Globus pallidus (tissue), 1 donor: Measurements from ENCODE around the gene SMIM36.
"Not testable (repeated sequence)": the region's sequence is repeated elsewhere in the genome, so short reads cannot be mapped to it uniquely, and the experiment has no call there.

Experiments used
- DNase-seq: peaks from one replicate; pipeline ENCODE4 v3.0.0-alpha.2; 2015; ENCODE audit warnings: low spot score

The SMIM36 gene

DNA sequence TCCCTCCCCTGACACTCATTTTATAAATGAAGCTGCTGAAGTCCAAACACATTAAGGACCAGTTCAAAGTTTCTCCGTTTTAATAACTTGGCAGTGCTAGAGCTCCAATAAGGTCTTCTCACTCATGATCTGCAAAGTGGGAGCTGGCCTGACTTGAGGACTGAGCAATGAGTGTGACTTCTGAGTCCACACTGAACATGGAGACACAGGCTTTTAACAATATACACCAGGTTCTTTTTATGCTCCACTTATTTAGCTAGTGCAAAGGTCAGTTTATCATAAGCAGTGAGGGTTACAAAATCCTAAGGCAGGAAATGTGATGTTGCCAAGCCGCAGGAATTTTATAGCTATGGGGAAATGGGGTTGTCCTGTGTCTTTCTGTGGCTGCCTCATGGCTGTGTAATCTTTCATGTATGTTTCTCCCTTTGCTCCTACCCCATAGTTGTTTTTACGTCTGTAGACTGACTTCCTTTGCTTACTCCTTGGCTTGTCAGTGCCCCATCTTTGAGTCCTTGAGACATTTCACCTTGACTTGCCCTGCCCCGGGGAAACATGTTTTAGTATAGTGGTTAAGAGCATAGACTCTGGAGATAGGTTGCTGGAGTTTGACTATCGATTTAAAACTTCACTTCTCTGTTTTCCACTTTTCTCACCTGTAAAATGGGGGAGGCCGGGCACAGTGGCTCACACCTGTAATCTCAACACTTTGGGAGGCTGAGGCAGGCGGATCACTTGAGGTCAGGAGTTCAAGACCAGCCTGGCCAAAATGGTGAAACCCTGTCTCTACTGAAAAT, 77.4 kb downstream of the SMIM36 start:
- DNase-seq, result no peak

- DNase-seq, result no peak
These were observed 78.1 kb downstream of the SMIM36 start for GRCh38 chr17:55433029-55433628.

DNA sequence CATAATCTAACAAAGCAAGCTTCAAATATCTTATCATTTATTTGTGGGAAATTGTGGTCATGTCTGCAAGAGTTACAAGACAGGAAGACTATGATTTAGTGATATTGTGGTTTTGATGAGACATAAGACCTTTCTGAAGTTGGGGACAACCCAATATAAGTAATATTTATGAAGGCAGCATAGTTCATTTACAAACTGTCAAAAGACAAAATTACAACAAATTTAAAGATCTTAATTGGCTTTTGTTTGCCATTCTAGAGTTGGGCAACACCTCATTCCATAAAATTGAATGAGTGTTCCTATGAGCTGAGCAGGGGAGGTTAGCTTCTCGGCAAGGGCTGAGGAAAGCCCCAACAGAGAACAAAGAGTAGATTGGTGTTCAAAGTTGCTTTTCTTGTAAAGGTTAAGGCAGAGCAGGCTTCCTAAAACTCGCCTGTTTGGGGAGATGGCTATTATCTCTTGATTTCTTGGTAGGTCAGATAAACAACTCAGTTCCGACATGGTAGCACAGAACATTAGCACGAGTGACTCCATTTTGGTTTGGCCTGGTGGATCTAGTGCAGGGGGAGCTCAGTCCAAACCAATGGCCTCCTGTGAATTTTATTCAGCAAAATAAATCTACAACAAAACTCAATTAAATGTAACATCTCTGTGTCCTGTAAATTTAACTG, 78.8 kb downstream of the SMIM36 start:
- no peak for DNase-seq

- not testable (repeated sequence) for DNase-seq
These were observed 79.3 kb downstream of the SMIM36 start for GRCh38 chr17:55431914-55432313.

DNA sequence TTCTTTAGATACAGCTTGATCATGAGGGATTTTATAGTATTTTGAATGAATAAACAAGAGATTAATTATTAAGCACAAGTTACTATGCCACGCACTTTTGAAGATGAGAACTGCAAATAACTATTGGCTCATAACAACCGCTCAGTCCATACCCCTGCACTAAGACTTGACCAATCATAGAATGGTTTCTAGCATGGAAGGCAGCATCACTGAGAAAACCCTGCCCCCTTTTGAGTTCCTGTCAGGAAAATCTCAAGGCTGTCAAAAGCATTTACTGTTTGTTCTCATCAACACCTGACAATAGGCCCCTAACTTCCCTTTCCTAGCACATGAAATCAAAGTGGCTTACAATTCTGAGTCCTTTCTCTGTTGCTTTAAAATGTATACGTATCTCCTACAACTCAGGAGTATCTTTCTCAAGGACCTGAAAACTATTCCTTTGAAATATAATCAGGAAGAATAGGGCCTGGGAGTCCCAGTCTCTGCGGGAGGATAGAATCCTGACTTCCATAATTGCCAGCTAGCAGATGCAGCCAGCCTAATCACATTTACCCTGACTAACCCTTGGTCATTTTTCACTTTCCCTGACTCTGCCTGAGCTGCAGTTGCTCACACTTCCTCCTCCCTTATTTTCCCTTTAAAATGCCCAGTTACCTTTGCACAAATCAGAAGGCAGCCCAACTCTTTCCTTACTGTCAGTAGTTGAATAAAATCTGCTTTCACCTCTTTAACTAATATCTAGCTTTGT, 80.5 kb downstream of the SMIM36 start:
- DNase-seq, result no peak

GRCh38 chr17:55427587-55427882, 83.7 kb downstream of the SMIM36 start:
- no peak for DNase-seq

DNA sequence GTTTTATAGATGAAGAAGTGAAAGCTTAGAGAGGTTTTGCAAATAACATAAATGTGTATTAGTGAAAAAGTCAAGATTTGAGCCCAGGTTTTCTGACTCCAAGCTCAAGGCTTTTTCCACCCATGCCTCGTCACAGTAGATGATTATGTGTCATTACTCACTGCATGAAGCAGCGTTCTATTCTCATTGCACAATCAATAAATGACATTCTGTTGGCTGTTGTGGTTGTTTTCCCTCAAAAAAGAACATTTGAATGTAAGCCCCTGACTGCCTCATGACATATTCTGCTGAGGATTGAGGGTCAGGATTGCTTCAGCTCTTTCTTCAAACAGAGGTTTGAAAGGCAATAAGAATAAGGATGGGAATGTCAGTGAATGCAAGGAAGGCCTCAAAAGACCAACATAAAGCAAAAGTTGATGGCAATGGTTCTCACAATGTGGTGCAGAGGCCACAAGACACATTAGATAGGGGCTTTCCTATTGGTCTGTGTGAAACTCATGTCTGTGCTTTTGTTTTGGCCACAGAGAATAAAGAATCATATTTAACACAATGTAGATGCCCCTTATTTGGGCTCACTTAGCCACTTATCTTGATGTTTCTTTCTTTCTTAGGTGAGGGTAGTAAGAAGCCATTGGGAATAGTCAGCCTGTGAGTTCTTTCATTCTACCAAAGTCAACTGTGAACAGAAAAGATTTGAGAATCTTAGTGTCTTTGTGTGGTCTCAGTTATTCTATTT, 84.2 kb downstream of the SMIM36 start:
- no peak for DNase-seq

- DNase-seq, result no peak
These were observed 86.2 kb downstream of the SMIM36 start for GRCh38 chr17:55424893-55425540.

GRCh38 chr17:55423535-55423934, 87.7 kb downstream of the SMIM36 start:
- no peak for DNase-seq

DNA sequence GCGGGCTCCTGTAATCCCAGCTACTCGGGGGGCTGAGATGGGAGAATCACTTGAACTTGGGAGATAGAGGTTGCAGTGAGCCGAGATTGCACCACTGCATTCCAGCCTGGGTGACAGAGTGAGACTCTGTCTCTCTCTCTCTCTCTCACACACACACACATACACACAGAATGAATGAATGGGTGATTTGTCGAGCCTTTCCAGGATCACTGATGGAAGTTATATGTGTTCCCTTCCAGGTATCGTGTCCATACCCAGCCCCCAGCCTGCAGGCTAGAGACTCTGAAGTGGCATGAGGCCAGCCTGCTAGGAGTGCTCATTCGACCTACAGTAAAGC, 88.5 kb downstream of the SMIM36 start:
- not testable (repeated sequence) for DNase-seq

DNA sequence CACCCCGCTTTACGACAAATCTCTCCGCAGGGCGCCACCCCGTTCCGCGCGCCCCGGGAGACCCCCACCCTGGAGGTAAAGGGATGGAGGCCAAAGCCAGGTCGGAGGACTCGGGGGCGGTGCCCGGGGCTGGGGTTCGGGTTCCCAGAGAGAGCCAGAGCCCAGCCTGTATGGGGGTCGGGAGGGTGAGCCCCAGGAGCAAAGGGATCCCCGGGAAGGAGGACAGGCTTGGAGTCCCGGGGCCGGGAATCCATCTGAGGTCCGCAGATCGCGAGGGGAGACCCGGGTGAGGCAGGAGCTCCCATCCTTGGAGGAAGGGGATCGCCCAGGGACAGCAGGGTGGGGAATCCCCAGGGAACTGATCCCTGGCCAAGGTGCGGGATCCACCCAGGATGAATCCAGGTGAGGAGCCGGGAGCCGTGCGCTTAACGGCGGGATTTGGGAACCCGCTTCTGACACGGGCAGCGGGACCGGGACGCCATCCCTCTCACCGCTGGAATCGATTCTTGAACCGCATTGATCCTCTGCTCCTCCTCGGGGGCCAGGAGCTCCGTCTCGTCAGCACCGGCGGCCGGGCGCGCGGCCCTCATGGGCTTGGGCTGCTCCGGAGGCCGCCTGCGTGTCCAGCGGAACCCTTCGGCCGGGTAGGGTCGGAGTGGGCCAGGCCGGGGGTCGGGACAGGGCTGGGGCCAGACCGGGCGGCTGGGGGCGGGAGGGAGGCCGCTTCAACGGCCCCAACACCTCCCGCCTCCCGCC, 89.9 kb downstream of the SMIM36 start, which contains the start of gene MMD:
TSS of gene MMD (minus strand) at position 657 of the 756 bp plus-strand sequence. CDS start at position 517, 140 bp downstream.
- peak; percentile 13 for DNase-seq

DNA sequence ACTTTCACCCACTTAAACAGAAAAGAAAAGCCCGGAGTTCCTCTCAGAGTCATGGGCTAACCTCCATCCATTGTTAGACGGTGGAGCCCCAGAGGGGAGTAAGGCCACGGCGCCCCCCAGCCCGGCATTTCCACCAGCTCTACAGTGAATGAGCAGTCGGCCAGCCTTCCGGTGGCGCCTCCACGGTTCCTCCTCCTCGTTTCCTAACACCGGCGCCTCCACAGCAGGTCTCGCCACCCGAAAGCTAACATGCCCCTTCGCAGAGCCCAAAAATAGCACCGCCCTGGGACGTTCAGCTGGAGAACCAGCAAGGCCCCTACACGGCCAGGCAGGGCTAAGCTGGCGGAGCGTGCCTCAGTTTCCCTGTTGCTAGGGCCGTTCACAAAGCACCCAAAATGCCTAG, 90.5 kb downstream of the SMIM36 start:
- DNase-seq, result peak; percentile 25

GRCh38 chr17:55420067-55420775, 91.0 kb downstream of the SMIM36 start:
- peak; percentile 42 for DNase-seq

GRCh38 chr17:55418369-55419268, 92.6 kb downstream of the SMIM36 start:
- no peak for DNase-seq

- no peak for DNase-seq
These were observed 93.6 kb downstream of the SMIM36 start for GRCh38 chr17:55417411-55418268.

GRCh38 chr17:55416470-55417052, 94.7 kb downstream of the SMIM36 start:
- DNase-seq, result no peak

DNA sequence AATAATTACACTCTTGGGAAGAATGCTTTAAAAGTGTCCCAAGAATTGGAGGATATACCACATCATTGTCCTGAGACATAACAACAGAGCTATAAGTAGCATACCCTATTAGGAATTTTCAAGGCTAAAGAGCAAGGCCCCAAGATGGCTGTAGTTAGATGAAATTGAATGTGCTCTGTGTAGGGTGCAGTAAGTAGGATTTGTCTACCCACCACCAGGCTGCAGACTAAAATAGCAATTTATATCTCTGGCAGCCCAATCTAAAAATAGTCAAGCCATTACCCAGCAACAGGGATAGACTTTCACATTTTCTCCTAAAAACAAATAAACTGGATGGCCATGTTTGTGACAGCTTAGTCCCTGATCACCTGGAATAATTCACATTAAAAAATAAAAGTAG, 95.3 kb downstream of the SMIM36 start:
- DNase-seq, result no peak

- DNase-seq, result no peak
These were observed 96.3 kb downstream of the SMIM36 start for GRCh38 chr17:55414983-55415382.
